Aortic smooth muscle cell (primary cell): Measurements from ENCODE around the gene PAQR9. TPM values are rescaled to one million over a fixed set of nuclear protein-coding genes. Genes with fewer than 3 reads are reported as not detected.

Source experiments
- total RNA-seq: library from RNA; depleted of rRNA; stranded (reverse); fragments of >200 nt; gene quantifications from 2 replicates; pipeline ENCODE4 v1.2.3, GENCODE V29; 2014

The PAQR9 gene
- 0.25 and 0.40 TPM in 2 replicates for total RNA-seq

GRCh38 chr3:142963516-142964448 lies at the start of gene PAQR9:
TSS of gene PAQR9 (minus strand) at chr3:142963674. CDS start at chr3:142963336, 338 bp downstream.

GRCh38 chr3:143001369-143002082 lies 38.1 kb upstream of the PAQR9 start, which contains the start of gene U2SURP:
TSS of gene U2SURP (plus strand) at chr3:143001570. CDS start at chr3:143001629, 59 bp downstream.

Other genes starting within 250 kb of the PAQR9 start
- gene TRPC1, start 239.6 kb downstream of the PAQR9 start, total RNA-seq = 28.4 and 32.4 TPM in 2 replicates
- 586 and 643 TPM in 2 replicates for gene PCOLCE2, start 74.6 kb downstream of the PAQR9 start, total RNA-seq
- 37.5 and 48.9 TPM in 2 replicates for gene U2SURP, start 37.9 kb upstream of the PAQR9 start, total RNA-seq
- gene CHST2, start 156.1 kb upstream of the PAQR9 start, total RNA-seq = 7.2 and 13.3 TPM in 2 replicates